Measurements from ENCODE around the gene NAA38. TPM values are rescaled to one million over a fixed set of nuclear protein-coding genes. Genes with fewer than 3 reads are reported as not detected.

NAA38 gene, protein sequence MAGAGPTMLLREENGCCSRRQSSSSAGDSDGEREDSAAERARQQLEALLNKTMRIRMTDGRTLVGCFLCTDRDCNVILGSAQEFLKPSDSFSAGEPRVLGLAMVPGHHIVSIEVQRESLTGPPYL
- polyA plus RNA-seq (ENCODE audit: insufficient read length), result 42.8 TPM

DNA sequence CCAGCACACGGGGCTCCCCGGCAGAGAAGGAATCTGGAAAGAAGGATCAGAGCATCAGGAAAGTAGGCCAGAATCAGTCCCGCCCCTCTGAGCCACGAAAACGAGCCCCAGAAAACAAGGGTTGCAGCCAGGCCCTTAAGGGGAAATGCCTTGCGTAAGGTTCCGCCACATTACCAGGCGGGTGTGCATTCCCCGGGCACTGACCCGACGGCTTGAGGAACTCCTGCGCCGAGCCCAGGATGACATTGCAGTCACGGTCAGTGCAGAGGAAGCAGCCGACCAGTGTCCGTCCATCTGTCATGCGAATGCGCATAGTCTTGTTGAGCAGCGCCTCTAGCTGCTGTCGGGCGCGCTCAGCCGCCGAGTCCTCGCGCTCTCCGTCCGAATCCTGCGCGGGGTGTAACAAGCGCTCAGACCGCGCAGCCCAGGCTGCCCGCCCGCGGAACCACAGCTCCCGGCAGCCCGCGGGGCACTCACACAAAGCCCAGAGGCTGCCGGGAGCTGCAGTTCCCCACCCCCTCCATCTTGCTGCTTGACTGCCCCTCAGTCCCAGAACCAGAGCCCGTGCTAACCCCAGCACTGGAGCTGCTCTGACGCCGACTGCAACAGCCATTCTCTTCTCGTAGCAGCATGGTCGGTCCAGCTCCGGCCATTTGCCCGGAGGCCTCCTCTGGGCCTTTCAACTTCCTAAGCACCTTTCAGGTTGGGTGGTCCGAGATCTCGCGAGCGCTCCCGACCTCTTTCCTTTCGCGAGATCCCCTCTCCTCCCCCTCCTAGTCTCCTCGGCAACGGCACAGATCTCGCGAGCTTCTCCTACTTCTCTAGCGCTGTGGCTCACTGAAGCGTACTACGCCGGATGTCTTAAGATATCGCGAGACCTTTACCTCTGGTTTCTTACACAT lies at the start of gene NAA38:
Gene NAA38, minus strand, starts transcription at position 749 of the 902 bp plus-strand sequence. Its CDS starts 96 bp downstream, at position 653.
- DNase-seq, result peak; percentile 99

DNA sequence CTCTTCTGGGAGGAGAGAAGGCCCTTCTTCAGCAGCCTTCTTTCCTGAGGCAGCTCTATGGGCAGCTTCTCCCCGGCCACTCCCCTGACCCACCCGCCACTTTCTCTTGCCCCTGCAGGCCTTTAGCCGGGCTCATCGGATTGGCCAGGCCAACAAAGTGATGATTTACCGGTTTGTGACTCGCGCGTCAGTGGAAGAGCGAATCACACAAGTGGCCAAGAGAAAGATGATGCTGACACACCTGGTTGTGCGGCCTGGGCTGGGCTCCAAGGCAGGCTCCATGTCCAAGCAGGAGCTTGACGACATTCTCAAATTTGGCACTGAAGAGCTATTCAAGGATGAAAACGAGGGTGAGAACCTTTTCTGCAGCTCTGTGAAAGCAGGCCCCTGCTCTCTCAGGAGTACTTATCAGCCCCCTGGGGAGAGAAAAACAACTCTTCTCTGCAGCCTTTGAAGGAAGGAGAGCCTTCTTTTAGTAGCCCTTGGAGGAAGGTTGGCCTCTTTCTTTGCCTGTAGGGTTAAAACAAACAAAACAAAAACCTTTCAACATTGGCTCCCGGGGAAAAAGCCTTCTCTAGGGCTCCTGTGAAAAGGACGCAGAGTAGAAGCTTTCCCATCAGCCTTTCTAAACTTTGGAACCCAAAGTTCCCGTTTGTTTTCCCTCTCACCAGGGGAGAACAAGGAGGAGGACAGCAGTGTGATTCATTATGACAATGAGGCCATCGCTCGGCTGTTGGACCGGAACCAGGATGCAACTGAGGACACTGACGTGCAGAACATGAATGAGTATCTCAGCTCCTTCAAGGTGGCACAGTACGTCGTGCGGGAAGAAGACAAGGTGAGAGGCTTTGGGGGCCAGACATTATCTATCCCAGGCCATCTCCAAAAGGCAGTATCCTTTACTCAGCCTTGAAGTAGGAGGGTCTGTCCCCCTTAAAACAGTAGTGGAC lies 46.1 kb upstream of the NAA38 start:
- DNase-seq, result no peak

DNA sequence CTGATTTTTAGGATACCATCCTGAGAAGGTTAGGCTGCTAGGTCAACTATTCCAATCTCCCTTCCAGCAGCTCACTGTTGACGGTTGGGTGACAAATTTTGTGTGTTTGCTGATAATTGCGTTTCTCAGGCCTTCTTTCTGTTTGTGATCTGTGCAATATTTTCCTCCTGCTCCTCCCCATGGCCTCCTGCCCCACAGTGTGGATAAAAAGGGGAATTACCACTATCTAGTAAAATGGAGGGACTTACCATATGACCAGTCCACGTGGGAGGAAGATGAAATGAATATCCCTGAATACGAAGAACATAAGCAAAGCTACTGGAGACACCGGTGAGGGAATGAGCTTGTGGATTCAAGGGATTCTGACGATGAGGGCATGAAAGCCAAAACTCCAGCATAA lies 40.4 kb upstream of the NAA38 start:
- no peak for DNase-seq

DNA sequence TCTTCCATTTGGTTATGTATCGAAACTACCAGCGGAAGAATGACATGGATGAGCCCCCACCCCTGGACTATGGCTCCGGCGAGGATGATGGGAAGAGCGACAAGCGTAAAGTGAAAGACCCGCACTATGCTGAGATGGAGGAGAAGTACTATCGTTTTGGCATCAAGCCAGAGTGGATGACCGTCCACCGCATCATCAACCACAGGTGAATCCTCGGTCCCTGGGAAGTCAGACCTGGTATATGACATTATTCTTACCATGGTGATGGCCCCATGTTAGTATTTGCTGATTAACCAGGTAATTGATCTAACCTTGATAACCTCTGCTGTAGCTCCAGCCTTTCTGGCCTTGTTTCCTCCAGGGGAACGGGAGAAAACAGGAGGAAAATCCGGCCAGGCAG lies 39.7 kb upstream of the NAA38 start:
- DNase-seq, result no peak

DNA sequence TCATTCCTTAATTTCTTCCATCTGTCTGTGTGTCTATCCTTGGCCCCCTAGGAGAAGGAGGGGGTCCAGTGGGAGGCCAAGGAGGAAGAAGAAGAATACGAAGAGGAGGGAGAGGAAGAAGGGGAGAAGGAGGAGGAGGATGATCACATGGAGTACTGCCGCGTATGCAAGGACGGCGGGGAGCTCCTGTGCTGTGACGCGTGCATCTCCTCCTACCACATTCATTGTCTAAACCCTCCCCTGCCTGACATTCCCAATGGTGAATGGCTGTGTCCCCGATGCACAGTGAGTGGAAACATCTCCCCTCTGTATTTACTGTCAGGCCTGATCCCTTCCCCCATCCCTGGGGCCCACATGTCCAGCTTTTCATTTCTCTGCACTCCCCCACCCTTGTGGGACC lies 37.5 kb upstream of the NAA38 start:
- DNase-seq, result no peak

DNA sequence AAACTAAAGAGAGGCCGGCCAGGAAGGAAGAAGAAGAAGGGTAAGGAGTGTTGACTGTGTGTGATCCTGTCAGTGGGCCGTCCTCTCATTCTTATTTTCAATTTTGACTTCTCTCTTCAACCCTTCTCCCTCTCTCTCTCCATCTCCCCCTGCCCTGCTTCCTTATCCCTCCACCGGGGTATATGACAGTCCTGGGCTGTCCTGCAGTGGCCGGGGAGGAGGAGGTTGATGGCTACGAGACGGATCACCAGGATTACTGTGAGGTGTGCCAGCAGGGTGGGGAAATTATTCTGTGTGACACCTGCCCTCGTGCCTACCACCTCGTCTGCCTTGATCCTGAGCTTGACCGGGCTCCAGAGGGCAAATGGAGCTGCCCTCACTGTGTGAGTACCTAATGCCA lies 36.9 kb upstream of the NAA38 start:
- DNase-seq, result no peak

DNA sequence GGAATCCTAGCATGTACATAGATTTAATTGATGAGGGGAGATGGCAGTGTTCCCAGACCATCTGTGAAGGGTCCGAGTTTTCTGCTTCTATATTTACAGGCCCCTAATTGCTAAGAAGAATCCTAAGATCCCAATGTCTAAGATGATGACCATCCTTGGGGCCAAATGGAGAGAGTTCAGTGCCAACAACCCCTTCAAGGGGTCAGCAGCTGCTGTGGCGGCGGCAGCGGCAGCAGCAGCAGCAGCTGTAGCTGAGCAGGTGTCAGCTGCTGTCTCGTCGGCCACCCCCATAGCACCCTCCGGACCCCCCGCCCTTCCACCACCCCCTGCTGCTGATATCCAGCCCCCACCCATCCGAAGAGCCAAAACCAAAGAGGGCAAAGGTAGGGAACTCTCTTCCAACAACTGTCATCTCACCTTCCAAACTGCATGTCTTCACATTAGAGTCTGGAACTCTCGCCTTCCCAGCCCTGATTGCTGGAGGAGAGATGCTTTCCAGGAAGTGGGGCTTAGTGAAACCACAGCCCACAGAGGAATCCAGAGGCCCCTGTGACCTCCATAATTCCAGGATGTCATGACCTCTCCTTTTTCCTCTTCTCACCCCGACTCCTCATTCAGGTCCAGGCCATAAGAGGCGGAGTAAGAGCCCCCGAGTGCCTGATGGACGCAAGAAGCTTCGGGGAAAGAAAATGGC lies 36.0 kb upstream of the NAA38 start:
- no peak for DNase-seq

DNA sequence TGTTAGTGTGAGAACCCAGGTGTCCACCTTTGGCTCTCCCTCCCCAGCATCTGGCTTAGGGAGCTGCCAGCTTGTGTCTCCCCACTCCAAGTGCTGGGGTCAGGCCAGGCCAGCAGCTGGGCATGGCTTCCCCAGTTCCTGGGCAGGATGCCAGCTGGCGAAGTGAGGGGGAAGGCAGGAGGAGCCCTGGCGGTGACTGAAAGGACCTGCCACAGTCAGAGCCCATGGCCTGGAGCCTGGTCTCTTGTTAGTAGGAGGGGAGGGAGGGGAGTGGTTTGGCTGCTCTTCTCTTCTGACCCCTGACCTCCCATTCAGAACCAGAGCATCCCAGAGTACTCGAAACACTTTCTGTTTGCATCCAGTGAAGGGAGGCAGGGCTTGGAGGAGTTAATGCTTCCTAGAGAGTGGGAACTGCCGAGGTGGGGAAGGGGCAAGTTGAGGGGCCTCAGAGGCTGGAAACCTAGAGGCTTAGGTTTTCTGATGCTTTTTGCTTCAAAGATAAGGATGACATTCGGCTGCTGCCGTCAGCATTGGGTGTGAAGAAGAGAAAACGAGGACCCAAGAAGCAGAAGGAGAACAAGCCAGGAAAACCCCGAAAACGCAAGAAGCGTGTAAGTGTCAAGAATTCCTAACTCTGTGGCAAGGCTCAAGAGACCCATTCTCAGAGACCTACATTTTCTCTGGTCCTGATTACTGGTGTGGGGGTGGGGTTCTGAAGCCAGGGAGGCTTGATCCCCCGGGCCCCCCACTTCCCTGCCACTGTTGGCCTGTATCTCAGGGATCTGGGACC lies 32.0 kb upstream of the NAA38 start:
- peak; percentile 88 for DNase-seq

DNA sequence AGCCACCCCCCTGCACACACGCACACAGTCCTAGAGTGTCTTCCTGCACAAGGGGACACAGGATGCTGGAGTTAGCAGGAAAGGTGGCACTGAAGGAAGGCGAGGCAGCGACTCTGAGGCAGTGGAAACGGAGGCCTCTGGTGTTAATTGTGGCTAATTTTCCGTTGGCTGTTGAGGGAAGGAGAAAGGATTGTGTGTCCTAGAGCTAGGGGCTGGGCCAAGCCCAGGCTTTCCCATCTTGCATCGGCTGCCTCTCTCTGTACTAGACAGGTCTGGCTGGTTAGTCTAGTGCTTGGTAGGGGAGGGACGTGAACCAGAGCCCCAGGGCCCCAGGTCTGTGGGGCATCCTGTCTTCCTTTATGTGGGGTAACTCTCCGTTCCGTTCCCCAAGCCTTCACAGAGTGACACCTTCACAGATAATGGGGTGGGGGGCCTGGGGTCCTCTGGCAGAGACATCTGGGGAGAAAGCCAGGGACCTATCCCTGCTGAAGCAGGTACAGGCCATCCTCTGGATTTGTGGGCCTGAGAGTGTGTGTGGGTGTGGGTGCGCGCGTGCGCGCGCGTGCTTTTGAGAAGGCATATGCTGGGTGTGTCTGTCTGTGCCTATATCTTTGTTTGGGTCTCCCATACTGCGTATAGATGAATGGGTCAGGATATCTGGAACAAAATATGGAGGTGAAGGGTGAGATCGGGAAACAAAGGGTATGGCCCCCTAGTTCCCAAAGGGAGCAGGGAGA lies 31.0 kb upstream of the NAA38 start, which contains the start of gene CHD3:
Gene CHD3, plus strand, starts transcription at position 606 of the 737 bp plus-strand sequence. CDS start 212 bp downstream, outside the sequence.
- peak; percentile 53 for DNase-seq

DNA sequence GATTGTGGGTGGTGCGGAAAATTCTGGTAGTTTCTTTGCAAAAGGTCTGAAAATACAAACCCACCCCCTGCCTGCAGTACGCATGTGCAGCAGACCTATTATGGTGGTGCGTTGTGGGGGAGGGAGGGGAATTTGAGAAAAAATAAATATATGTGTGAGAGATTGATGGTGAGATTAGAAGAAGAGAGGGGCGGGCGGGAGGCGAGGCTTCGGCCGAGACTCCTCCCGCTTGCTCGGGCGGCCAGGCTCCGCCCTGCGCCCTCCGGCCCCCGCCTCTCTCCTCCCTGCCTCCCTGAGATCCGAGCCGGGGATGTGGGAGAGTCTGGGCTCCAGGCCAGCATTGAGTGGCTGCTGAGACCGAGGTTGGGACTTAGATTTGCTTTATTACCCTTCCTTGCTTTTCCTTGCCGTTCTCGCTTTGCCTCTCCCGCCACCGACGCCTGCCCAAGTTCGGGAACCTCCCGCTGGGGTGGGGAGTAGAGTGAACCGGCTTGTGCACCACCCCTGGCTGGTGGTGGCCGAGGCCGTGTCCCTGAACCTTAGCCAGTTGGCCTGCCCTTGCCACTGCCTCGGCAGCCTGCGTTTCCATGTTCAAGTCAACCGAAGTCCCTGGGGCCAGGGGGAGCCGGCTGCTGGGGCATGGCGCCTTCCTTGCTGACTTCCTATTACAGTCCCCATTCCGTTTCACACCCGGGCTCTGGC lies 30.3 kb upstream of the NAA38 start:
- peak; percentile 97 for DNase-seq

DNA sequence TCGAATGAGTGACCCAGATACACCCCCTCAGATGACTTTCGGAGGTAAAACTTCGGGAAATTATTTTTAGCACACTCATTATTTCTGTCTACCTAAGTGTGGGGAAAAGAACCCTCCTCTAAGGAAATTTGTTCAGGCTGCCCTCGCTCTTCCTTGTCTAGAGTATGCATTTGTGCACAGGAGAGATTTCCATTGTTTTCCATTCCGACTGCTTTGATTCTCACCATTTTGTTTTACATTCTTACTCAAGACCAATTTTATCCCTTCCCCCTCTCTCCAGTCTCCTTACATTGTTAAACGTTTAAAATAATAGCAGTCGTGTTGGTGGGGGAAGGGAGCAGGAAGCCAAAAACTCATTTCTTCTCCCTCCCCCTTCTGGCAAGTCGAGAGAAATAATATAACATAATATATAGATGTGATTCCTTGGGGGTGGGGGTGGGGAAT lies 29.7 kb upstream of the NAA38 start:
- DNase-seq, result no peak

DNA sequence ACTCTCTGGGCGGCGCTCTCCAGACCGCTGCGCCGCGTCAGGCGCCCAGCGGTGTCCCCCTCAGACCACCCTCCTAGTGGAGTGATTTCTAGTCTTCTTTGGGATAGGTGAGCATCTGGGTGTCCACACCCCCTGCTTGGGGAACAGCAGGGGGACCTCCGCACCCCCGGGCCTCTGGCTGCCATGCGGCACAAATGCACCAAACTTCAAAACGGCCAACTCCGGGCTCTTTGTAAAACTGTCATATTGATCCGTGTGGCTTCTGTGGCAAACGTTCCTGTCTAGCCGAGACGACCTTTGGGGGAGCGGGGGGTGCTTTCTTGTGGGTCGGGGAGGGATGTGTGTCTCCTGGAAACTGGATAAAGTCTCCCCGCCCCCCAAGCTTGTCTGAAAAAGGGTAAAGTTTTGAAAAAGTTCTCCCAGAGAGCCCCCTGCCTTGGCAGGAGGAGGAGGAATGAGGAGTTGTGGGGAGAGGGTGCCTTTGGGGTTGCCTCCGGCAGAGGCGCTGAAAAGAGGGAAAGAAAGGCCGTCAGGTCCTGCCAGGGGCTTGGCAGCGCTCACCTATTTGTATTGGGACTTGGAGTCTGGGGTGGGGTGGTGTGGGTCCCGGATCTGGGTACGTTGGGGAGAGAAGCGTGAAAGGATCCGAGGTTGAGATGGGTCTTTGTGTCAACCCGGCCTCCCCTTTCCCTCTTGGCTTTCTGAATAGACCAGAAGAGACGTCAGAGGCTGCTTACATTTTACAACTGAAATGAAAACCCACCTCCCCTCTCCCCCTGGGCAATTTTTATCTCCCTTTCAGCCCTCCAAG lies 29.1 kb upstream of the NAA38 start:
- DNase-seq, result peak; percentile 57

DNA sequence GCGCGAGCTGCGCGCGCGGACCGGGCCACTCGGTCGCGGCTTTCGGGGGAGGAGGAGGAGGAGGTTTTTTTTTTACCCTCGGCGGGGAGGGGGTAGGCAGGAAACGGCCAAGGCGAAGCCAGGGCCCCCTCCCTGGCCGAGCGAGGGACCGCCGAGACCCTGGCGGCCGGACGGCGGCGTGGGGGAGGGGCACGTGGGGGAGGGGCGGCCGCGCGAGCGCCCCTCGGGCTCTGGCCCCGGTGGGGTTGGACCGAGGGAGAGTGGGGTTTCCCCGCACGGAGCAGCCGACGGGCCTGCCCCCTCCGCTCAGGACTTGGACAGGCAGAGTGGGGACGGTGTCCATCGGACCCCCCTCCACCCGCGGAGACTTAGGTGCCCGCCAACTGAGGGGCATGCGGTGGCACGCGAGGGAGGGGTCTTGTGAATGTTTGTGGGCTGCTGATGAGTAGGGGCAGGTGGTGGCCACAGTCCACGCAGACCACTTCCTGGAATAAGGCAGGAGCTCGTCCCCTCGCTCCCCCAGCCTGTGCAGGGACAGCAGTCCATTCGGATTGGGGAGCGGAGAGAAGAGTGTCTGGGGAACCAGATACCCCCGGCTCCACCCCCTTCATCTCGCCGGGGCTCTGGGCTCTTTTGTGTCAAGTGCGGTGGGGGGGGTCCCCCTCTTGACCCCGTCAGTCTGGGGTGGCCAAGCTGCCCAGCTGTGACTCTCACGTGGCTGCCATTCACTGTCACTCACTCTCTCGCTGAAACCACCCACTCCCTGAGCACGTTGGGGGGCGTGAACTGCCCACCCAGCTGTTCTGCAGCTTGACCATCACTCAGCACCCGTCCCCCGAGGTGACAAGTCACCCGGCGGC lies 28.2 kb upstream of the NAA38 start:
- peak; percentile 60 for DNase-seq

DNA sequence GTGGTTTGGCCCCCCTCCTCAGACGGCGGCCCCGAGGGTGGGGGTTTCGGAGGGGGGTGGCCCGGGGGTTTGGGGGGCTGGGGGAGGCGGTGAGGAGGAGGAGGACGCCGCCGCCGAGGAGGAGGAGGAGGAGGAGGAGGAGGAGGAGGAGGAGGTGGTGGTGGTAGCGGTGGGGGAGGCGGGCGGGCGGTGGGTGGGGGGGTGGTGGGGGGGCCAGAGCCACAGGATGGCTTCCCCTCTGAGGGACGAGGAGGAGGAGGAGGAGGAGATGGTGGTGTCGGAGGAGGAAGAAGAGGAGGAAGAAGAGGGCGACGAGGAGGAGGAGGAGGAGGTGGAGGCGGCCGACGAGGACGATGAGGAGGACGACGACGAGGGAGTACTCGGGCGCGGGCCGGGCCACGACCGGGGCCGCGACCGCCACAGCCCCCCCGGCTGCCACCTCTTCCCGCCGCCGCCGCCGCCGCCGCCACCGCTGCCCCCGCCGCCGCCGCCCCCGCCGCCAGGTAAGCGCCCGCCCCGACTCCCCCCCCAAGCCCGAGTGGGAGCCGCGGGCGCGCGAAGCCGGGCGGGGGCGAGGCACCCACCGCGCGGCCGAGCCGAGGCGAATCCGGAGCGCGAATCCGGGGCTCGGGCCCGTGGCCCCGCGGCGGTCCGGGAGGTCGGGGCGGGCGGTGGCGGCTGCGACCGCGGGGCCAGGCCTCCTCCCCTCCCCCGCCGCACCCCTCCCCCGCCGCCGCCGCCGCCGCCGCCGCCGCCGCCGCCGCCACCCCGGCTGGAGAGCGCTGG lies 27.4 kb upstream of the NAA38 start:
- no peak for DNase-seq

DNA sequence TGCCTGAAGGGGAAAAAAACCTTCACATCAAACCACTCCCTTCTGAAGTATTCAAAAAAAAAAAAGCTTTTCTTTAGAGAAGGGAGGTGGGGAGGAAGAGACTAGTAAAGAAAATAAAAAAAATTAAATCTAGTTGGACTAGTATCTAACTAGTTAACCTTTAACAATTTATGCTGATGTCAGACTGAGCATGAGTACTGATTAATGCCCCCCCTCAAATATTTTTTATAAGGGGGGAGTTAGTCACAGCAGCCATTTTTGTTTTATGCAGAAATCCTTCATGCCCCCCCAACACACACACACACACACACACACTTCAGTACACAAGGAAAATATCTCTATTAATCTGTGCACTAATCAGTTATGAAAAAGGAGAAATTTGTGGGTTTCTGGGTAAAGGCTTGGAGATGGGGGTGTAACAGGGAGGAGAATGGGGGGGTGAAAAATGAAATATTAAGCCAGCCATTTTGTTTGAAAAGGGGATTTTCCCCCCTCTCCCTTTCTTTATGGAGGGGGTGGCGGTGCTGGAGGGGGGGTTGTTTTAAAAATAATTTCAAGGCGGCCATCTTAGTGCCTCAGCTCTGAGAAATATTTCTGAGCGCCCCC lies 26.5 kb upstream of the NAA38 start:
- peak; percentile 42 for DNase-seq

DNA sequence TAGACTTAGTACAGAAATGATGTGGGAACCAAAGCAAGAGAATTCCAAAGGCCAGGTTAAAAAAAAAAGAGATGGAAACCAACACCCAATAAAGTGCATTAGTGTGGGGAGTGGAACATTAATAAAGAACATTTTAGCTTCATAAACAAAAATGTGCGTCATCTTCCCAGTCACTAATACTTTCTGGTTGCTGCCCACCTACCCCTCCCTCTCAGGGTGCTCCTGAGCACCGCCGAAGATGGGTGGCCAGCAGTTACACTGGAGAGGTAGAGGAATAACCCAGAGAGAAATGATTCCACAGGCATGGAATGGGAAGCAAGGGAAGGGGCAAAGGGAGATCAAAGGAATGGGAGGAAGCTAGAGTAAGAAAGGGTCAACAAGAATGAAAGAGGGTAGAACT lies 25.3 kb upstream of the NAA38 start:
- no peak for DNase-seq

DNA sequence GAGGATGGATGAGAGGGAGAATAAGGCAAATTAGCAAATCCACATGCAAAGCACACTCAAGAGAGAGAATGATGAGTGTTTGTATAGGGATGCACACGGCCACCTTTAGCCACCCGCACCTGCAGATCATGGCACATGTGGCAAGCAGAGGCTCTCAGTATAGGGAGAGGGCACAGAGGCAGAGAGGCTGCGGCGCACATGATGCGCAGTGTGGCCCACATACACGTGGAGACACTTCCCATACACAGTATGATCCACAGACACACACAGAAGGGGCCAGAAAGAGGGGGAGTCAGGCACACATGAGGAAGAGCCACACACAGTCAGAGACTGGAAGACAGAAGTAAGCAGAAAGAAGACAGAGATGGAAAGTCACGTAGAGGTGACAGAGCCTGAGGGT lies 24.7 kb upstream of the NAA38 start:
- no peak for DNase-seq

Measured in hindlimb muscle (tissue), 1 donor.